GM18867 (cell line): Measurements from ENCODE around the gene SPEF1.
"Not testable (repeated sequence)": the region's sequence is repeated elsewhere in the genome, so short reads cannot be mapped to it uniquely, and the experiment has no call there.

Experiments
- ATAC-seq: cut with Tn5 transposase; IDR thresholded peaks from one replicate; pipeline ENCODE4 v1.9.1; 2021; ENCODE audit warnings: mild to moderate bottlenecking, moderate library complexity; ENCODE audit not compliant: unreplicated experiment

The SPEF1 gene

GRCh38 chr20:3789201-3789600 lies 8.0 kb upstream of the SPEF1 start:
- ATAC-seq = not testable (repeated sequence)

GRCh38 chr20:3788685-3789155 lies 7.5 kb upstream of the SPEF1 start:
- ATAC-seq = no peak

DNA sequence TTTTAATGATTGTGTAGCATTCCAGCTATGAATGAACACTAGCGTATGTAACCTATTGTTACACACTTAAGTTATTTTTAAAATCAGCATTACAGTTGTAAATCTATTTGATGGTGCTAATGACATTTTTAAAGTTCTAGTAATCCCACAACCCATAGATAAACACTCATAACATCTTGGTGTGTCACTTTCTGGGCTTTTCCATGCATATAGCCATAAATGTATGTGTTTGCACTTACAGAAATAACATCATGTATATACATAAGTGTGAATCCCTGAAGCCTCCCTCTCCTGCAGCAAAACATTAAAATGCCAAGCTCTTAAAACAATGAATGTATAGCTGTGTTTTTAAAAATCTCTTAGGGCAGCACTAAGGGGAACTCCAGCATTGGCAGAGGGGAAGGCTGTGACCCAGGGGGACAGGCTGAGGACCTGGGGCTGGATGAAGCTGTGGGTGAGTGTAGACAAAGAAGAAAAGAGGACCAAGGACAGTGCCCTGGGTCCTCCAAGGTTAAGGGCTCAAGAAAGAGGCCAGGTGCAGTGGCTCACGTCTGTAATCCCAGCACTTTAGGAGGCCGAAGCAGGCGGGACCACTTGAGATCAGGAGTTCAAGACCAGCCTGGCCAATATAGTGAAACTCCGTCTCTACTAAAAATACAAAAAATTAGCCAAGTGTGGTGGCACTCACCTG lies 6.2 kb upstream of the SPEF1 start:
- ATAC-seq = no peak

DNA sequence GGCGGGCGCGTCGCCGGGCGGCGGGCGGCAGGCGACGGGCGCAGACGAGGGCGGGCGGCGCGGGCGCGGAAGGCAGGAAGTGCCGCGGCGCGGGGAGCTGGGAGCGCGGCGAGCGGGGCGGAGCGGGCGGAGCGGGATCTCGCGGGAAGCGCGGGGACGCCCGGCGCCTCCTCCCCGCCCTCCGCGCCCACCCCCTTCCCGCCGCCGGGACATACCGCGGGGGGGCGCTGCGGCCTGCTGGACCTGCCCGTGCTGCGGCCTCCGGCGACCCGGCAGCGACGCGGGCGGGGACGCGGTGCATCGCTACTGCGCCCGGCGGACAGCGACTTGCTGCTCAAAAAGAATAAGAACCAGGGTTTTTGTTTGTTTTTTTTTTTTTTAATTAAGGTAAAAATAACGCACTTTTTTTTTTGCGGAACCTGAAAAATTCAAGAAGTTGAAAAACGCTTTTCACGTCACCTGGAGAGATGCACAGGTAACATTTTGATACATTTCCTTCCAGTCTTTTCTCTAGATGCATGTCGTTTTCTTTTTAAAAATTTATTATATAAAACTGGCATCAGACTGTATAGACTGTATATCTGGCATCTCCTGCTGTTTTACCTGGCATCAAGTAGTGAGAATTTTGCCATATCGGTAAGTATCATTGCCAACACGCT lies 5.5 kb upstream of the SPEF1 start, which contains the start of gene CENPB:
CENPB (minus strand) TSS at position 76 of the 659 bp plus-strand sequence. CDS start 257 bp downstream, outside the sequence.
- ATAC-seq = peak; percentile 80

DNA sequence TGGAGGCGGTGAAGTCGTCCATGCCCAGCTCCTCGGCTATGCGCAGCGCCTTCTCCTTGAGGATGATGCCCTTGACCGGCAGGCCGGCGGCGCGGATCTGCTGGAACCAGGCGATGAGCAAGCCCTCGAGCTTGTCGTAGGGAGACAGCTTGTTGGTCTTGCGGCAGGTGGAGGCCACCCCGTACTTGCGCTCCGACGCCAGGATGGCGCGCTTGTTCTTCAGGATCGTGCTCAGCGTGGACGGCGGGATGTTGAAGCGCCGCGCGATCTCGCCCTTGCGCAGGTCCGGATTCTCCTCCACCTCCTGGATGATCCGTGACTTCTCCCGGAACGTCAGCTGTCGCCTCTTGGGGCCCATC lies 4.9 kb upstream of the SPEF1 start:
- ATAC-seq = peak; percentile 15

GRCh38 chr20:3785240-3786125 lies 4.2 kb upstream of the SPEF1 start:
- no peak for ATAC-seq

DNA sequence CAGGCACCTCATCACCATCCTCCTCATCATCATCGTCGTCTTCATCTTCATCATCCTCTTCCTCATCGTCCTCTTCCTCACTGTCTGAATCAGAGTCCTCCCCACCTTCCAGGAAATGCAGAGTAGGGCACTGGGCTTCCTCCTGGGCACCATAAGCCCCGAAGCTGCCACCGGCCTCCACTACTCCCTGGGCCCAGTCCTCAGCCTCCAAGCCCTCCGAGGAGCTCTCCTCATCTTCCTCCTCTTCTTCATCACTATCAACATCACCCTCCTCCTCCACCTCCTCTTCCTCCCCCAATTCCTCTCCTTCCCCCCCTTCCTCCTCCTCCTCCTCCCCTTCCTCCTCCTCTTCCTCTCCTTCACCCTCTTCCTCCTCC lies 3.6 kb upstream of the SPEF1 start:
- no peak for ATAC-seq

- no peak for ATAC-seq
Measured at GRCh38 chr20:3784216-3784853, 3.1 kb upstream of the SPEF1 start.

- no peak for ATAC-seq
Measured at GRCh38 chr20:3783511-3784195, 2.4 kb upstream of the SPEF1 start.

DNA sequence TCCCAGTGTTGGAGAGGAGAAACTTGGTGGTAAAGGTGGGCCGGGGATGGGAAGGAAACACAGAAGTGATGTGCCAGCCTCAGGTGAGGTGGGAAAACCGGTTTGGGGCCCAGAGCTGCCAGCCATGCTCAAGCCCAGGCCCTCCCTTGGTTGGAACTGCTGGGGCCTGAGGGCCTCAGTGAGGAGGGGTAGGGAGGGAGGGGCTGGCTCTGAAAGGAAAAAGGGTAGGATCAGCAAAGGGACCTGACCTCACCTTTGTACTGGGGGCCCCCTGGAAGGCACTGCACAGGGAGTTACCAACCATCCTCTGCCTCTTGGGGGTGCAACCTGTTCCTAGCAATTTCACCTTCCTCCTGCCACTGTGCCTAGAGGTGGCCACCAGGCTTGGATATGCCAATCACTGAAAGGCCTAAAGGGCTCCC lies 1.8 kb upstream of the SPEF1 start:
- ATAC-seq = no peak

- no peak for ATAC-seq
Measured at GRCh38 chr20:3782597-3782996, 1.3 kb upstream of the SPEF1 start.

DNA sequence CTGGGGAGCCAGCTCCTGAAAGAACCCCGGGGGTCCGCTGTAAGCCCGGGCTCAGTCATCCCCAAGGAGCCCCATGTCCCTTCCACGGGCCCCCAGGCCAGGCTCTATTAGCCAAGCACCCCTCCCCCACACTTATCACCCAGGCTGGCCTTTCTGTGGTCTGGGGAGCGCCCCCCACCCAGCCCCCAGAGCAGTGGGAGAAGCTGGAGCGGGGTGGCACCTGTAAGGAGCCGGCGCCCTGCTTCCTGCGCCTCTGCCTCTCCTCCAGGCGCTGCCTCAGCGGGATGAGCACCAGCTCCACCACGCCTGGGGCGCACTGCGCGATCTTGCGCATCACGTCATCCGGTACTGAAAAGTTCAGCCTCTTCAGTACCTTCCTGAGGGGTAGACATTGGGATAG lies 2.3 kb downstream of the SPEF1 start:
- ATAC-seq = no peak

GRCh38 chr20:3777716-3778629 lies 3.3 kb downstream of the SPEF1 start:
- ATAC-seq = peak; percentile 50

- ATAC-seq = peak; percentile 25
Measured at GRCh38 chr20:3777381-3777715, 3.9 kb downstream of the SPEF1 start.

DNA sequence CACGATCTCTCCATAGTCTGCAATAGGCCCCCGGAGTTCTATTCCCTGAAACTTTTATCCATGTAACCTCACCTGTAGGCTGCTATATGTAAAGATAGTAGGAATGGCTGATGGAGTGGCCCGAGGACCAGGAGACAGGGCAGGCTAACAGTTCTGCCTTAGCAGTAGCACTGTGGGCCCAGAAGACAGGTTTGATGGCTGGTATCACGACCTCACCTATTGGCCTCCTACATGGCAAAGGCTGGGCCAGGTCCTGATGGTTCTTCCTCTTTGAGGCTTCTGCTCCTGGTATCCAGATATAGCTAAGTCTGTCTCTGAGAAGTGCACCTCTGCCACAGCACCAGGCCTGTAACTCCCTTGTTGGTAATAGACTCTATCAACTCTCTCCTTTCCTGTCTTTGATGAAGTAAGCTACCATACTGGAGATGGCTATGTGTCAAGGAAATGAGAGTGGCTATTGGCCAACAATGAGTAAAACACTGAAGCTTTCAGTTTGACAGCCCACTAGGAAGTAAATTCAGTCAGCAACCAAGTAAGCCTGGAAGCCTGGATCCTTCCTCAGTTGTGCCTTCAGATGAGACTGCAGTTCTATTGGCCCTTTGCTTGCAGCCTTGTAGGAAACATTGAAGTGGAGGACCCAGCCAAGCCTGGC lies 5.7 kb downstream of the SPEF1 start:
- ATAC-seq = no peak

DNA sequence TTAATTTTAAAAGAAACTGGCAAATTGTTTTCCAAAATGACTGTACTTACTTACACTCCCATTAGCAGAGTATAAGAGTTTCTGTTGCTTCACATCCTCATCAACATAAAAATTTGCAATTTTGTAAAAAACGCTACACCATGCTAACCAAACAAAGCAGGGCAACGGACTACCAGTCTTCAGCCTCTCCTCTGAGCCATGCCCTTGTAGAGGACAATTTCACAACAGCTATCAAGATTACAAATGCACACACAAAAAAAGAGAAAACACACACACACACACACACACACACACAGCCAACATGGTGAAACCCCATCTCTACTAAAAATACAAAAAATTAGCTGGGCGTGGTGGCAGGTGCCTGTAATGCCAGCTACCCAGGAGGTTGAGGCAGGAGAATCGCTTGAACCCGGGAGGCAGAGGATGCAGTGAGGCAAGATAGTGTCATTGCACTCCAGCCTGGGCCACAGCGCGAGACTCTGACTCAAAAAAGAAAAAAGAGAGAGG lies 9.6 kb downstream of the SPEF1 start:
- ATAC-seq = no peak

GRCh38 chr20:3768342-3769130 lies 12.7 kb downstream of the SPEF1 start:
- ATAC-seq = peak; percentile 34
